SK-MEL-5 (cell line): ENCODE data around the gene NPHP3. TPM values are rescaled to one million over a fixed set of nuclear protein-coding genes. Genes with fewer than 3 reads are reported as not detected.
"Not testable (repeated sequence)": the region's sequence is repeated elsewhere in the genome, so short reads cannot be mapped to it uniquely, and the experiment has no call there.

Source experiments
- DNase-seq: peaks from one replicate; pipeline ENCODE4 v3.0.0-alpha.2; 2016; ENCODE audit warnings: low read depth, low spot score
- in situ Hi-C: cut with HindIII; loops from 2 replicates; pipeline ENCODE4 v1.10.0; 2016; ENCODE audit warnings: low sequenced_read_pairs, high pct_unique_total_duplicates, low pct_unique_long_range_greater_than_20kb
- total RNA-seq: library from RNA; depleted of rRNA; stranded (reverse); fragments of >200 nt; shearing (Covaris generic); gene quantifications from 2 replicates; pipeline ENCODE4 v1.2.3, GENCODE V29; 2014

NPHP3 gene
- total RNA-seq, 1 experiment from 2014 or later, result 25.5 TPM

GRCh38 chr3:132659000-132659364 is 63.2 kb downstream of the NPHP3 start:
- in situ Hi-C loops, result no loop called here
- DNase-seq, result no peak

DNA sequence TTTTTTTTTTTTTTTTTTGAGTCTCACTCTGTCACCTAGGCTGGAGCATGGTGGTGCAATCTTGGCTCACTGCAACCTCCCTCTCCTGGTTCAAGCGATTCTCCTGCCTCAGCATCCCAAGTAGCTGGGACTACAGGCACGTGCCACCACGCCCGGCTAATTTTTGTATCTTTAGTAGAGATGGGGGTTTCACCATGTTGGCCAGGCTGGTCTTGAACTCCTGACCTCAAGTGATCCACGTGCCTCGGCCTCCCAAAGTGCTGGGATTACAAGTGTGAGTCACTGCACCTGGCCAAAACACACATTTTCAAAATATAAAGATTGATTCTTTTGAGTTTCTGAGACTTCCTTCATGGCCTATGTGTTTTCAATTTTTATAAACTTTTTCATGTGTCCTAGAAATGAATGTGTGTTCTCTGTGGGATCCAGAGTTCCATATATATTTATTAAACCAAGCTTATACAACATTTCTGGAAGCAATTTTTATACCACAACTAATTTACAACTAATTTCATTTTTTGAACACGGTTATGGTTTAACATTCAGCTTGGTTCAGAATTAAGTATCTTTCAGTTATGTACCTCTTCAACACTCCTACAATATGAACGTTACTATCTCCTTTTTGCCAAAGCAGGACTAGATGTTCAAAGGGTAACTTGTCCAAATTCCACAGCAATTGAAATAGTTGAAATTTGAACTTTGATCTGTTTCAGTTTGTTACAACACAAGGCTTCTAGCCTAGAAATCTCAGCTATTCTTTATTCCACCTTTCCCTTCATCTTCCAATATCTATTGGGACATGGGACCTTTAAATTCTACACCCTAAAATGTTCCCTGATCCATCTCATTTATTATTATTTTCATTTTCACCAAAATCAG is 64.1 kb downstream of the NPHP3 start:
- in situ Hi-C loops, result no loop called here
- no peak for DNase-seq

DNA sequence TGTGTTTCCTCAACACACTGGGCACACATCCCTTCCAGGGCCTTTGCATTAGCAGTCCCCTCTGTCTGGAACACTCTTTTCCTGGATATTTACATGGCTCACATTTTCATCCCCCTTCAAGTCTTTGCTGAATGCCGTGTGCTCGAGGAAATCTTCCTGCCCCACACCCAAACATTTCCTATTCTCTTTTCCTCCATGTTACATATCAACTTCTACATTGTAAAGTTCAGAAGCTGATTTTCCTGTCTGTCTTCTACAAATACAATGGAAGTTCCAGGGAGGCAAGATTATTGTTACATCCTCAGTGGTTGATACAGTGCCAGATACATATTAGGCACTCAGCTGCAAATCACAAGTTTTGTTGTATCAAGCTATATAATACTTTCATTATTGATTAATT is 66.7 kb downstream of the NPHP3 start:
- in situ Hi-C loops, result no loop called here
- DNase-seq, result no peak

GRCh38 chr3:132654721-132655120 is 67.5 kb downstream of the NPHP3 start:
- DNase-seq, result no peak
- in situ Hi-C loops, result no loop called here

- no peak for DNase-seq
- in situ Hi-C loops, result no loop called here
Measured at GRCh38 chr3:132654190-132654589, 68.0 kb downstream of the NPHP3 start.

GRCh38 chr3:132652640-132653270 is 69.5 kb downstream of the NPHP3 start:
- in situ Hi-C loops, result no loop called here
- DNase-seq, result no peak

- DNase-seq, result no peak
- in situ Hi-C loops, result no loop called here
Measured at GRCh38 chr3:132650153-132650552, 72.1 kb downstream of the NPHP3 start.

GRCh38 chr3:132645058-132645457 is 77.2 kb downstream of the NPHP3 start:
- DNase-seq, result no peak
- in situ Hi-C loops, result no loop called here

- in situ Hi-C loops, result no loop called here
- no peak for DNase-seq
Measured at GRCh38 chr3:132643366-132643765, 78.8 kb downstream of the NPHP3 start.

DNA sequence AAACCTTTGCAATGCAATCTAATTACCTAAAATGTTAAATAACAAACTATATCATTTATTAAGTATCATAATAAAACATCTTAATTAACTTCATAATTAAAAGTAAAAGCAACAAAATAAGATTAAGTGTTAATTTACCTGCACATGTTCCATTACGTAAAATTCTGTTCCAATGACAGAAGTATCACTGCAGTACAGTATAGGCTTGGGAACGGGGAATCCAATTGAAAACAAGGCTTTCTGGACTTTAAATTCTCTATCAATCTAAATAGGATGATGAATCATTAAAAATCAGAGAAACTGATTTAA is 79.7 kb downstream of the NPHP3 start:
- no peak for DNase-seq
- in situ Hi-C loops, result no loop called here

GRCh38 chr3:132641837-132642538 is 80.2 kb downstream of the NPHP3 start:
- peak; percentile 69 for DNase-seq
- in situ Hi-C loops, result no loop called here

DNA sequence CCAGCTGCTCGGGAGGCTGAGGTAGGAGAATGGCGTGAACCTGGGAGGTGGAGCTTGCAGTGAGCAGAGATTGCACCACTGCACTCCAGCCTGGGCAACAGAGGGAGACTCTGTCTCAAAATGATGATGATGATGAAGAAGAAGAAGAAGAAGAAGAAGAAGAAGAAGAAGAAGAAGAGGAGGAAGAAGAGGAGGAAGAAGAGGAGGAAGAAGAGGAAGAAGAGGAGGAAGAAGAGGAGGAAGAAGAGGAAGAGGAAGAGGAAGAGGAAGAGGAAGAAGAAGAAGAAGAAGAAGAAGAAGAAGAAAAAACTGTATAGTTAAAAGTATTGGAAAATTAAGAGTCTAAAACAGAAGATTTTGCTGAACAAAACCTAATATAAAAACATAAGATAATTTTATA is 80.8 kb downstream of the NPHP3 start:
- in situ Hi-C loops, result not testable (repeated sequence)

DNA sequence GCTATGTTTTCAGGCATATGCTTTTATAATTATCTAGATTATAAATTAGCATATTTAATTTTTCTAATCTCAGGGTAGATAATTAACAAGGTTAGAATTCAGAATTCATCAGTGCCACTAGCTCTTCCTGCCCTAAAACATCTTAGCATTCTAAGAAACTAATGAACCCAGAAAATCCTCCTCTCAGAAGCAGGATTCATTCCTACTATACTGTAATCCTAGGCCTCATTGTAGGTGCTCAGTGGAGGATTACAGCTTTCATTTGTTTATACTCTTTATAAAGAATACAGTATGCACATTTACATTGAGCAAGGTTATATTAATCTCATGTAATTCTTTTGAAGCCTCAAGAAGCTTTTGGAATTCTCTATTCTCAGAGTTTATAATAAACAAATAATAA is 83.5 kb downstream of the NPHP3 start:
- no peak for DNase-seq
- in situ Hi-C loops, result no loop called here

More for the DNA sequence above, 80.8 kb downstream of the NPHP3 start:
- DNase-seq, result not testable (repeated sequence)

DNA sequence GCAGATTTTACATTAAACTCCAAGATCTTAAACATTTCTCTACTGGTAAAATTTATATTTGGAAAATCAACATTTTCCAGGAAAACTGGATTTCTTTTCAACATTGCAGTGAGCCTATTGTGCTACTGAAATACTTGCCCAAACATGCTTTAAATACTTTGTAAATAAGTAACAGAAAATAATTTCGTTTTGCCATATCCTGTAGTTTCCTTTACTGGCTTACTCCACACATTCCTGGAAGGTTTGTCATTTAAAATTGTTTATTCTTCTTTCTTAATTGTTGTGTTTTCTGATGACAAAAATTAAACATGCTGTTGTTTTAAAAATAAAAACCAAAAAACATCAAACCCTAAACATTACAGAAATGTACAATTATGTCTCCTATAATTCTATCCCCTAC is 84.6 kb downstream of the NPHP3 start:
- no peak for DNase-seq
- in situ Hi-C loops, result no loop called here

DNA sequence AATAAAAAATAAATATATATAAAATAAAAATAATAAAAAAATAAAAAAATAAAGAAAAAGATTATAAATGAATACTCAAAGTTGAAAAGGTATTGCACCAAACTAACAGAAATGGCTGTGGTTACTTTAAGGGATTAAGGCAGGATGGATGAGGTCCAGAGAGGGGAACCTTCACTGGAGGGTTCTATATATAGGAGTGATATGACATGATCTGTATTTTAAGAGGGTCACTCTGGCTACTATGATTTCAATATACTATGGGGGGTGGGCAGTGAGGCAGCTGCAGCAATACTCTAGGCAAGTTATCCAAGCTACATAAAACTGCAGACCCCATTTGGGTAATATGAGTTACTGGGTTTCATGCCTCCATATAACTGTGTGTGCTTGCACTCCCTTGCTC is 87.2 kb downstream of the NPHP3 start:
- DNase-seq, result no peak
- in situ Hi-C loops, result no loop called here
